Right cardiac atrium (tissue), 5 donors: Measurements from ENCODE around the gene USH2A. TPM values are rescaled to one million over a fixed set of nuclear protein-coding genes. Genes with fewer than 3 reads are reported as not detected.

Source experiments
- ATAC-seq, 2 donors: fragments of 200-7000 bp; cut with Tn5 transposase; one replicate each; pipeline versions ENCODE4 v1.8.0 to v1.9.1; 2020; ENCODE audit warnings: moderate library complexity in 2 of 2, mild to moderate bottlenecking in 1 of 2
- DNase-seq, 3 donors: peaks; one replicate each; pipeline ENCODE4 v3.0.0-alpha.2; 2020
- H3K27ac ChIP-seq: one replicate; pipeline ENCODE4 v1.5.1; 2013; ENCODE audit warnings: mild to moderate bottlenecking, low read length, control low read depth, moderate library complexity
- H3K27me3 ChIP-seq: one replicate; pipeline ENCODE4 v1.6.1; 2013; ENCODE audit not compliant: control insufficient read depth, insufficient read depth
- H3K4me1 ChIP-seq: one replicate; pipeline ENCODE4 v1.6.1; 2013; ENCODE audit warnings: low read length; ENCODE audit not compliant: control insufficient read depth, insufficient read depth
- H3K4me3 ChIP-seq: one replicate; pipeline ENCODE4 v1.5.1; 2013; ENCODE audit warnings: low read length, control low read depth
- H3K9me3 ChIP-seq: one replicate; pipeline ENCODE4 v1.6.1; 2013; ENCODE audit warnings: low read length; ENCODE audit not compliant: control insufficient read depth
- WGBS: extraction: QIAGEN DNeasy Blood & Tissue Kit; methylation state at CpG from one replicate; pipeline ENCODE4 v1.1.7; 2013; 5-methylcytosine and 5-hydroxymethylcytosine counted together
- intact Hi-C, 4 donors: fragments of 100-400 bp; cut with DNase I; formaldehyde crosslinking; loops; one replicate each; pipeline versions ENCODE4 v1.11.0 to v1.14.0; 2022 to 2023
- polyA plus RNA-seq: library from polyadenylated mRNA; stranded (reverse); fragments of 200-250 nt; gene quantifications from one replicate; pipeline ENCODE4 v1.2.3, GENCODE V29; 2013
- total RNA-seq, 4 donors: library from RNA; stranded (reverse); fragmentation: NEBNext Ultra II Directional; extraction: Animal tissue kit (Norgen Biotek cat#: 25700); gene quantifications; one replicate each; pipeline ENCODE4 v1.2.1, GENCODE V29; 2021
- donor health status: healthy with polysubstance abuse.
- donor health status: DM: no; HTN: yes; CAD: no.
- donor health status: DM: no; HTN: no; CAD: no.
- donor health status: DM: no; HTN: yes; CAD: no; lungs with severe emphysema.
- donor health status: DM: yes; HTN: yes; CAD: no.

The USH2A gene
- total and polyA plus RNA-seq, 5 donors = 0.29 to 4.8 (median 3.5) TPM

DNA sequence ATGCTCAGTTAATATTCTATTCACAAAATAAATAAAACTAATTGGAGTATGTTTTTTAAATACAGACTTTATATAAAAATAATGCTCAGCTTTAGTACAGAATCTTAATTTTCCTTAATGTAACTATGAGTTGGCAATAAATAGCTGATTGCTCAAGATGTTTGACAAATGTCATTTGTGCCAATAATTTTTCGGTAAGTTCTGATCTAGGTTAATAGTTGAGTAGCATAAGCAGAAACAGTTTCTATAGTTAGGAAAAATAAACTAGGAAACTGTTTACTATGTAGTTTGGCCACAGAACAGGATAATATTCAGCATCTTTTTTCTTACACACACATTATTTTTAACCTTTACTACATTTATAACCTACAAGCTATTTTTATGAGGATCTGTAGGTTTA, 815.8 kb downstream of the USH2A start:
- WGBS = 75% methylated on average over 1 of the region's 1 CpG
- Histone ChIP-seq H3K9me3 (no peaks in the 10 kb centered on the region), H3K27me3 (no peaks in the 10 kb centered on the region), H3K4me1 (no peaks in the 10 kb centered on the region), H3K27ac (no peak overlapping the region), H3K4me3 (no peak overlapping the region)
- ATAC-seq (no peak), DNase-seq (no peak)
- intact Hi-C loops = no loop called here

DNA sequence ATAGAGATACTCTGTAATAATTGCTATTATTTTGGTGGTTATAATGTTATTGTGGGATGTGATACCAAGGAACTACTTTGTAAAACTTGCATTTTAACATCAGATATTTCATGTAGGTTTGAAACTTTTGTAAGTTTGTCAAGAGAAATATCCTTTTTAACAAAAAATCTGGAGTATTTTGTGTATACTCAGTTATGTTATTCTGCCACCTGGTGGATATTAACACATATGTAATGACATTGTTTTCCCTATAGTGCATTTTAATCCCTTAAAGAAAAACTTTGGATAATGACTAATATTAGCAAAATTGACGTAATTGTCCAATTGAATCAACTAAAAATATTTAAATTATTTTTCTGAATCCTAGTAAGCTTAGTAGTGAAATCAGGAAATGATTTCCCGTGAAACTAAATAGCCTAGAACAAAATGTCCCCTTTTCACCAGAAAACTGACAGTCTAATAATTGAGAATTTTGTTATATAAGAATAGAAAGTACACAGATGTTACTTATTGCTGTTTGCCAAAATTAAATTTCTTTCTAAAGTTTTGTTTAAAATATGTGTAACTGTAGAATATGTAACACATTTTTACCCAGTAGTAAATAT, 816.6 kb downstream of the USH2A start:
- intact Hi-C loops = no loop called here
- DNase-seq = no peak
- WGBS = 77% methylated on average over 2 of the region's 2 CpGs
- Histone ChIP-seq H3K27ac (no peak overlapping the region), H3K4me3 (no peak overlapping the region), H3K4me1 (no peaks in the 10 kb centered on the region), H3K9me3 (no peaks in the 10 kb centered on the region), H3K27me3 (no peaks in the 10 kb centered on the region)
- ATAC-seq = no peak

DNA sequence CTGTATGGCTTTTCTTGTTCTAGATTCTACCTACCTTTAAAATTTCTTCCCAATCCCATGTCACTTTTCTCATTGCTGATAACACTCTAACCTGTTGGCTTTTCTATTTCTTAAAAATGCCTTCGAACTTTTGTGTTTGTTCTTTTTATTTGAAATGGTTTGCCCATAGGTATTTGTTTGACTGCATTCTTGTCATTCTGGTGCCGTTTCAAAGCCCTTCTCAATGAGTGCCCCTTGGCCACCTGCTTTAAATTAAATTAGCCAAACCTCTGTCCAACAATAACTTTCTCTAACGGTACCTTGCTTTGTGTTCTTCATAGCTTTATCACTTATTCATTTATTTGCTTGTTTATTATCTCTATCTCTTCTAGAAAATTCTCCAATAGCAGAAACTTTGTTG, 817.2 kb downstream of the USH2A start:
- Histone ChIP-seq H3K27me3 (no peaks in the 10 kb centered on the region), H3K4me3 (no peak overlapping the region), H3K9me3 (no peaks in the 10 kb centered on the region), H3K4me1 (no peaks in the 10 kb centered on the region), H3K27ac (no peak overlapping the region)
- DNase-seq (no peak), ATAC-seq (no peak)
- WGBS = 74% methylated on average over 3 of the region's 3 CpGs
- intact Hi-C loops = no loop called here

DNA sequence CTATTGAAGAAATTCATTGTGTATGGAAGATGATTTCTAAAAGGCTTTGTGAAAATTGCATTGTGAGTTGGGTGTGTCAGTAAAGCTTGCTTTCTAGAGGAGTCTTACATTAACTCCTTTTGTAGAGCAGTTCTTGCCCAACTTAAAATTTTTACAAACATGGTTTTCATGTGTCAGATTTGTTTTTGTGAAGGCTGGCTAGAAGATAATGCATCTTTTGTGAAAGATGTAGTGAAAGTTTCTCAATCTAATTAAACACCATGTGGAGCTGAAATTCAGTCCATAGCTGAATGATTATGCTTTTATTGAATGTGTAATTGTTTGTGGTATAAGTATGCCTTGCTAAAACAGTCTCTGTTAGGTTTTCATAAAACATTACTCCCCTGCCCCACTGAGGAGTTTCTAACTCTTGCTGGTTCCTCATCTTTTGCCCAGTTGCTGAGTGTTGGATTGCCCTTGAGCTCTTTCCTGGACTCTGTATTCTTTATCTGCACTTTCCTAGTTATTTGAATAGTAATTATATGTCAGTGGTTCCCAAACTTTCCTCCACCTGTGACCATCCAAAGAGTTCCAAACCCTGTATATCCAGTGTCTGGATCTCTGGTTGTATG, 818.1 kb downstream of the USH2A start:
- no peaks in the 10 kb centered on the region for H3K4me1 ChIP-seq
- no peak overlapping the region for H3K27ac ChIP-seq
- intact Hi-C loops = no loop called here
- no peak overlapping the region for H3K4me3 ChIP-seq
- DNase-seq (no peak), ATAC-seq (no peak)
- no peaks in the 10 kb centered on the region for H3K9me3 ChIP-seq
- H3K27me3 ChIP-seq = no peaks in the 10 kb centered on the region

DNA sequence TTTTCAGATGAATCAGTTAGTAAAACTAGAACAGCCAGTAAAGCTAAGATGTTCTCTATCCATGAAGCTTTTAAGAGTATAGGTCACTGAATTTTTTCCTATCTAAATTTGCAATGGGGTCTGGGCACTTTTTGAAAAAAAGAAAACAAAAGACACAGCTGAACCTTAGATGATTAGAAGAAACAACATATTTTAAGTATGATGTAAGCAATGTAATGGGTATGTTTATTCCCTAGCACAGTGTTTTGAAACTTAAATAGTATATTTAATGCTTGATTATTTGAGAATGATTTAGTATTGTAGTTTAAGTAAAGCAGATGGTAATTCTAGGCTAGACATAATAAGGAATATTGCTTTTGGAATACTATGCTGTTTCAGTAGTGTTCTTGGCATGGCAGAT, 819.9 kb downstream of the USH2A start:
- ATAC-seq = no peak

DNA sequence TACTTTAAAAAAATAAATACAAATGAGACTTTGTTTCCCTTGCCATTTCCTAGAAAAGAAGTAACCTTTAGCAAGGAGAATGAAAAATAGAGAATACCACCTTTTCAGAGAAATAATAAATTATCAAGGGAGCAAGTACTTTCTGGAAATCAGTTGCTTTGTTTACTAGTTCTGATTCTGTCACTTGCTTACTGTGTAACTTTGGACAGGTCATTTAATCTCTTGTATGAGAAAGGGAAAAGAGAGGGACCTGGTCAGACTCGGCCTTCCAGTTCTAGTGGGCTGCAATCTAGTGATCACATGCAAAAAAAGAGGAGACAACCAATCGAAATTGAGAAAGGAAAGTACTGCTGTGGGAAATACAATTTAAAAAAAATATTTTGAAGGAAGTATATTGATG, 822.0 kb downstream of the USH2A start:
- Histone ChIP-seq H3K27ac (no peak overlapping the region), H3K4me3 (no peak overlapping the region), H3K4me1 (peaks cover 3% of the 10 kb centered on the region), H3K9me3 (no peaks in the 10 kb centered on the region), H3K27me3 (no peaks in the 10 kb centered on the region)
- 83% methylated on average over 2 of the region's 2 CpGs for WGBS
- ATAC-seq (no peak), DNase-seq (no peak)
- intact Hi-C loops = no loop called here

More for the DNA sequence above, 819.9 kb downstream of the USH2A start:
- Histone ChIP-seq H3K9me3 (no peaks in the 10 kb centered on the region), H3K4me1 (peaks cover 3% of the 10 kb centered on the region), H3K27ac (no peak overlapping the region), H3K4me3 (no peak overlapping the region), H3K27me3 (no peaks in the 10 kb centered on the region)
- no peak for DNase-seq
- intact Hi-C loops = no loop called here

DNA sequence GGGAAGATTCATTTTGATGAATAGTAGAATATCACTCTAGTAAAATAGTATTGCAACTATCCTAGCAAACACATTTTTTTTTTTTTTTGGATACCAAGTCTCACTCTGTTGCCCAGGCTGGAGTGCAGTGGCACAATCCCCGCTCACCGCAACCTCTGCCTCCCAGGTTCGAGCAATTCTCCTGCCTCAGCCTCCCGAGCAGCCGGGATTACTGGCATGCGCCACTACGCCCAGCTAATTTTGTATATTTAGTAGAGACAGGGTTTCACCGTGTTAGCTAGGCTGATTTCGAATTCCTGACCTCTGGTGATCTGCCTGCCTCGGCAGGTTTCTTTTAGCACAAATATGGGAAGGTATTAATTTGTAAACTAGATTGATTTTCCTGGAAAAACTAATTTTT, 822.4 kb downstream of the USH2A start:
- WGBS = 94% methylated on average over 10 of the region's 10 CpGs
- DNase-seq = no peak
- intact Hi-C loops = no loop called here
- no peak for ATAC-seq
- Histone ChIP-seq H3K4me3 (no peak overlapping the region), H3K9me3 (no peaks in the 10 kb centered on the region), H3K27me3 (no peaks in the 10 kb centered on the region), H3K4me1 (peaks cover 3% of the 10 kb centered on the region), H3K27ac (no peak overlapping the region)

DNA sequence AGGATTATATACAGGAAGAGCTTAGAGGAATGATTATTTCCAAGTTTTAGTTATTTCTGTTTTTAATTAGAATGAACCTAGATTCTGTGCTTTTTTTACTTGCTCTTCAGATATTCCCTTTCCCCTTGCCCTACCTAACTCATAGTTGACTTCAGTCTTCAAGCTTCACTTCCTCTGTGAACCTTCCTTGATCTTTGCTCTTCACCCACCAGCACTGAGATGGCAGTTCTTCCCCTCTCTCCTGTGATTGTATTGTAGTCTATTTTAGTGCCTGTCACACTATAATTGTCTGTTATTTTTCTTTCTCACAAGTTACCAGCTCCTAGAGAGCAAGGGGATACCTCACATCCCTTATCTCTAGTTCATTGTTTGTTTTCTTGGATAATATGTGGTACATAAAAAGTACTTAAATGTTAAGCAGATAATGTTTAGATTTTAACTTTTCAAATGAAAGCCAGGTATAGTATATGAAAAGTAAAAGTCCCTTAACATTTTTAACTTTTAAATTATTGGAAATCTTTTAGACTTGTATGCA, 822.9 kb downstream of the USH2A start:
- Histone ChIP-seq H3K27me3 (no peaks in the 10 kb centered on the region), H3K27ac (no peak overlapping the region), H3K4me3 (no peak overlapping the region), H3K4me1 (peaks cover 3% of the 10 kb centered on the region), H3K9me3 (no peaks in the 10 kb centered on the region)
- intact Hi-C loops = no loop called here
- no peak for DNase-seq
- ATAC-seq = no peak

DNA sequence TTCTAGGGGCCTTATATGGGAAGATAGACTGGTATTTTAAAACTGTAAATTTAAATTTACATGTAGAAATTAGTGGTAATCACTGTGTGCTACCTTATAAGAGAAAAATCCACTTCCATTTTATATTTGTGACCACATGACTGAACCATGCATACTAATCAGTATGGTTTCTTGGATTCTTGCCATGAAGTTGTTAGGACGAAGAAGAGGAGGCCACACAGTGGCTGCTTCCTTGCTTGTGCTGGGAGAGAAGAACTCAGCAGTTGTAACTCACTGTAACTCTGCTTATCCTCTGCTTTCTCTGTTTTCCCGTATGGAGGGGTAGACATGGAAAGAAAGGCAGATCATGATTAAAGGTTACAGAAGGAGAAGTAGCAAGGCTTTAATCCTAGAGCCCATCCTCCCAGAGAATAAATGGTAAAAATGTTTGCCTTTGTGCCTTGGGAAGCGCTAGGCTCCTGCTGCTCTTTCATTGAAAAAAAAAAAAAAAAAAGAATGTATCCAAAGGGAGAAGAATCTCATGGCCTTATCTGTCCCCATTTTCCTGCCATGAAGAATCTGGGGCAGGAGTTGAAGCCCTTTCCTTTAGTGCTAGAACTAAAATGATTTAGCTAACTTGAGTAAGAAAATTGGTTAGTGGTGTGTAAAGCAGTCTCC, 823.7 kb downstream of the USH2A start:
- intact Hi-C loops = no loop called here
- Histone ChIP-seq H3K27me3 (no peaks in the 10 kb centered on the region), H3K4me1 (peaks cover 3% of the 10 kb centered on the region), H3K27ac (no peak overlapping the region), H3K4me3 (no peak overlapping the region), H3K9me3 (no peaks in the 10 kb centered on the region)
- 52% methylated on average over 3 of the region's 3 CpGs for WGBS
- no peak for DNase-seq
- peak; percentile 36 to 54 for ATAC-seq

DNA sequence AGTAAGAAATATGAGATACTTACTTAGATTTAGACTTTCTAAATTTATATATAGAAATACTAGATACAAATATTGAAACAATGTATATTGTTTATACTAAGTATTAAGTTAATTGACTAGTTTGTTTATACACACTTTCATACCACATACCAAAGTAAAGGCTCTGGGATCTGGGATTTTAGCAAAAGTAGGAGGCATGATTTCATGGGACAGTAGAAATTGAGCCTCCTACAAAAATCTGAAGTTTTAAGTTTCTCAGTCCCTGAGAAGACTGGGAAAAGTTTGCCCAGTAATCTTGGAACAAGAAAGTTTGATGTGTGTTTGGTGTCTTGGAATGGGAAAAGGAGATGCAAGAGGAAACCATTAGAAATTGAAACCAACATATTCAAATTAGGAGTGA, 825.3 kb downstream of the USH2A start:
- intact Hi-C loops = no loop called here

DNA sequence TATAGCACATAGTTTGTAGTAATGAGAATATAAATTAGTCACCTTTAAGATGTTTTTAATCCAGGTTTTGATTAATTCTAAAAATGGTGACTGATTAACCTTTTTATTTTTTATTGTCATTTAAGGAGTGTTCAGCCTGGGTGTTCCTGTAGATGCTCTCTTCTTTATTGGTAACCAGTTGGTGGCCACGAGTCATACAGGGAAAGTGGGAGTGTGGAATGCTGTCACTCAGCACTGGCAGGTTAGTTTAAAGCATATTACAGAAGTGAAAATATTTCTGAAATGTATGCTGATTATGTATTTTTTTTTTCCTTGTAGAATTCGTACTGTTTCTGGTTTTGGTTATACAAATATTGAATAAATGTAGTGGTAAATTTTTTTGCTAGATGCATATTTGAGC, 828.0 kb downstream of the USH2A start:
- H3K4me3 ChIP-seq = no peak overlapping the region
- H3K4me1 ChIP-seq = peaks cover 3% of the 10 kb centered on the region
- ATAC-seq = no peak
- intact Hi-C loops = no loop called here
- H3K27me3 ChIP-seq = no peaks in the 10 kb centered on the region
- 85% methylated on average over 2 of the region's 2 CpGs for WGBS
- no peaks in the 10 kb centered on the region for H3K9me3 ChIP-seq
- no peak overlapping the region for H3K27ac ChIP-seq
- no peak for DNase-seq

More for the DNA sequence above, 825.3 kb downstream of the USH2A start:
- Histone ChIP-seq H3K4me3 (no peak overlapping the region), H3K27ac (no peak overlapping the region), H3K9me3 (no peaks in the 10 kb centered on the region), H3K4me1 (peaks cover 3% of the 10 kb centered on the region), H3K27me3 (no peaks in the 10 kb centered on the region)
- ATAC-seq (no peak), DNase-seq (no peak)
